Stimulated activated CD8-positive, alpha-beta memory T cell treated with anti-CD3 and anti-CD28 coated beads, Interleukin-12 subunit alpha, Interleukin-12 subunit beta, amount 100 ng/mL, for 4 hours (primary cell): Measurements from ENCODE around the gene MYO5C.

Experiments
- DNase-seq: peaks from one replicate; pipeline ENCODE4 v3.0.0-alpha.2; 2020; ENCODE audit warnings: low read depth

The MYO5C gene

DNA sequence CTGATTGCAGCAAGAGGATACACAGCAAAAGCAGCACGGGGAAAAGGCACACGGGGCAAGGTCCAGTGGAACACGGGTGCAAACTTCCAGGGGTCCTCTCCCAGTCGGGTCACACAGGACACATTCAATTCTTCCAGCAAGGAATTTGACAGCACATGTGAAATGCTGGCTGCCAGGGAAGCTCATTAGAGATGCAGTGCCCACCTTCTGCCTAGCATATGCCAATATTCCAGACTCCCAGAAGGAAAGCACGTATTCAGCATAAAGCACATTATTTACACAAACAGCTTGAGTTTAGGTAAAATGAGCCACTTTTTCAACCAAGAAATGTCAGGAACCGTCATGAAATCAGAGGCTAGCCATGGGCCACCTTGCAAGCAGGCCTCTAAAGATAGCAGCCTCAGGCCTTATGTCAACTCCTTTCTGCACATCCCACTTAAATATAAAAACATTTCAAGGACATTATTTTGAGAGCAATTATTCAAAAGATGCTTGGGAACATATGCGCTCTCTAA lies 19.3 kb downstream of the MYO5C start:
- DNase-seq = no peak

DNA sequence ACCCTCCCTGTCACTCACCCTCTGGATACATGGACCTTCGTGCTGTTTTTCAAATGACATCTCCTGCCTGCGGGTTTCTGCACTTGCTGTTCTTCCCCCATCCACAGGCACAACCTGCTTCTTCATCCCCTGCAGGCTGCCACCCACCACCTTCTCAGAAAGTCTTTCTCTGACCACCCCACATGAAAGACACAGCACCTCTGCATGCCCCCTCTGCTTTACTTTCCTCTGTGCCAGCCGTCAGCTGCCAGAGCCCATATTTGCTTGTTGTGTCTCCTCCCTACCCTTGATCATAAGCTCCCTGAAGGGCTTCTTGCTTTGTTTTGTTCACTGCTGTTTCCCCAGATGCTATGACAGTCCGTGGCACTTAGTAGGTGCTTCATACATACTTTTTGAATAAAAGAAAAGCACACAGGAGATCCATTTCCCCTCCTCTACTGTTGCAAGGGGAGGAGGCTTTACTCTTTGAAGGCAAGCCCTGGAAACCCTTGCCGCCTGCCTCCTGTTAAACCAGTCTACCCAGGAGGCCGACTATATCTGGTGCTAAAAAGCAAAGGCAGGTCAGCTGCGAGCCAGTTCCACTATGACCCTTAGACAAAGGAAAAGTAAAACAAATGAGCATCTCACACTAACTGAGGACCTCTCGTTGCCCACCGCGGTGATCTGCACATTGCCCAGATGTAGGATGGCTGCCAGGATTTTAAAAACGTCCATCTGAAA lies 31.9 kb downstream of the MYO5C start:
- no peak for DNase-seq

DNA sequence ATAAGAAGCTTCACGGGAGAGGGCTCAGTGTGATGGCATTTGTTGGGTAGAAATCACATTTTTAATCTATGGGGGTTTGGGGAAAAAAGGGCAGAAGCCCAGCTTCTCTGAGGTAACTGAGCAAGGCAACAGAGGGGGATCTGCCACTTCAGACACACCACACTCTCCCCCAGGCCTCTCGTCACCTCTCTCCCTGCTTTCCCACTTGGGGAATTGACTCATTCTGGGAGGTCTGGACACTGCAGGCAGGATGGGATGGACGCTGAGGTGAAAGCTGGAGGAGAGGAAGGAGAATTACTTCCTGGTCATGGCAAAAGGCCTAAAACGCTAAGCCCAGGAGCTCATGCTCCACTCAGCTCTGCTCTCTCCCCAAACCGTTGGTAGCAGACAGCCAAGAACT lies 33.2 kb downstream of the MYO5C start:
- no peak for DNase-seq

DNA sequence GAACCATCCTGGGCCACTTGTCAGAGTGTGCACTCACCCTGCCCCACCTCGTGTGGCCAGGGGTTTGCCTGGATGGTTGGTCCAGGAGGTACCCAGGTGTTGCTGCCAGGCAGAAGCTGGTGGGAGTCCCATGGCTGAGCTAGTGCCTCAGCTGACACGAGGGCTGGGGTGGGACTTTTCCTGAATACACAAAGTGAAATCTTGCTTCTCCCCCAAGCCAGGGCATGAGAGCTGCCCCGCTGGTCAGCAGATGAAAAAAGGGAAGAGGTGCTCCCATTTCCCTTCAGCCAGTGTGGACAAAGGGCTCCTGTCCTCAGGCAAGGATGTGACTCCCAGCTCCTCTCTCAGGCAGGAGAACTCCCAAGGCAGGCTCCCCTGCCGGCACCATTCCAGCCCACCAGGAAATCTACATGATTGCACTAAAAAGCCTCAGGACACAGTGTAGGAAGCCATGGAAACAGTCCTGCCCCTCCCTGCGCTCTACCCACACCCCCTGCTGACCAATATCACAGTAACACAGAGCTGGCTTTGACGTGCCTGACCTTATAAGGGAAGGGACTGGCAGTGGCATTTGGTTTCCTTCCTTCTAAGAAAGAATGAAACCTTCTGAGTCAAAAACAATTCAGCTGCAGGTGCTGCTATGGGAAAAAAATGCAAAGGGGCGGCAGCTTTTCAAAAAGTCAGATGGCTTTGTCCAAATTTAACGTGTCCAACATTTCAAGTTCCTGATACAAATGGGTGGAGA lies 33.9 kb downstream of the MYO5C start:
- DNase-seq = peak; percentile 6

DNA sequence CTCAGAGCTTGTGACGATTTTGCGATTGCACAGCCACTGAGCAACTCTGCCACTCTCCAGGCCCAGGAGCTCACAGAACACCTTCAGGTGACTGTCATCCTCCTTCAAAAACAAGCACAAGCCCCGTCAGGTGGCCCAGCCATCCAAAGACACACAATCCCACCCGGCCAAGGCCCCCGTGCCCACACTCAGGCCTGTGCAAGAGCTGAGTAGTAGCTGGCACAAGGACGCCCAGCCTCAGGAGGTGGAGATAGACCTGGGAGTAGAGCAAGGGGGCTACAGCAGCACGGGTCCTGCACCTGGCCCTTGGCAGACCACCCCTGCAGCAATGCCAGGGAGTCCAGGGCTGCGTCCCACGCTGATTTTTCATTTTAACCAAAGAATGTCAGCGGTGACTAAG lies 34.6 kb downstream of the MYO5C start:
- DNase-seq = no peak

DNA sequence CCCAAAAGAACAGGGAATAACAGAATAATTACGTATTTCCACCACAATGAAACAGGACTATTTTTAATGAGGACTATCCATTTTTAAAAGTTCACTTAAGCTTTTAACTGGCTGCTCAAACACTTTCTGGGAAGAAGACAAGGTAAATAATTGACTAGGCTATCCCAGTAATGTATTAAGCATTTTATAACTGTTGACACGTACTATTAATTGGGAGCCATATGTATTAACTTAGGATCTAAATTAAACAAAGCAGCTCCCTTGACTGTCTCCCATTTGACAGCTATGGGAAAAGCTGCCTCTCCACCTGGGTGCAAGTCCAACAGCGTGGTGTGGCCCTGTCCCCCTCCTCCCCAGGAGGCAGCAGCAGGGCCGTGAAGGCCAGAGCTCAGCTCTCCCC lies 36.1 kb downstream of the MYO5C start:
- no peak for DNase-seq

DNA sequence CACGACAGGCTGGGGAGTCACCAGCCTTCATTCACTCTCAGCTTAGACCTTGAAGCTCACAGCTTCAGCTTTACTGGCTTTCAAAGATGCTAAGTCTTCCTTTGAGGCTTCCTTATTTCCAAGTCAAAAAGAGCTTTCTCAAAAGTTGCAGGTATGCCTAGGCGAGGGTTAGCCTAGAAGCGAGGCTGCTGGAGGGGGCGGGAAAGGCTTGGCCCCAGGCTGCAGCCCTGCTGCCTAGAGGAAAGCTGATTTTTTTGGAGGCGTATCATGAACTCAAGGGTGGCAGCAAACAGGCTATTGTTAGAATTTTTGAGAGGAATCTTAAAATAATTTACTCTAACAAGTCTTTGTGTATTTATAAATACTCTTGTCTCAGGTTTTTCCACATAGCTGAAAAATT lies 37.1 kb downstream of the MYO5C start:
- no peak for DNase-seq

DNA sequence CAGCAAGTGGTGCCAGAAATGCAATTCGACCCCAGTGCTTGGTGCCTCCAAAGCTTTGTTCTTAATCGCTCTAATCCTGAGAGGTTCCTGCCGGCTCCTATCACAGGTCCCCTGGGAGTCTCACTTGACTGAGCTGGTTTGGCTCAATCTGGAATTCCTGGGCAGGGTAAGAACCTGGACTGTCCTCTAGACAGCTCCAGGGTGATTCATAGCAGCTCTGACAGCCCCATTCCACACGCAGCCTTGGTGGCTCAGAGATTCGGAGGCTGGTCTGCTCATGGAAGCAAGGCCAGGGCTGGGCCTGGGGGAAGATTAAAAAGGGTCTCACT lies 37.9 kb downstream of the MYO5C start:
- DNase-seq = no peak

DNA sequence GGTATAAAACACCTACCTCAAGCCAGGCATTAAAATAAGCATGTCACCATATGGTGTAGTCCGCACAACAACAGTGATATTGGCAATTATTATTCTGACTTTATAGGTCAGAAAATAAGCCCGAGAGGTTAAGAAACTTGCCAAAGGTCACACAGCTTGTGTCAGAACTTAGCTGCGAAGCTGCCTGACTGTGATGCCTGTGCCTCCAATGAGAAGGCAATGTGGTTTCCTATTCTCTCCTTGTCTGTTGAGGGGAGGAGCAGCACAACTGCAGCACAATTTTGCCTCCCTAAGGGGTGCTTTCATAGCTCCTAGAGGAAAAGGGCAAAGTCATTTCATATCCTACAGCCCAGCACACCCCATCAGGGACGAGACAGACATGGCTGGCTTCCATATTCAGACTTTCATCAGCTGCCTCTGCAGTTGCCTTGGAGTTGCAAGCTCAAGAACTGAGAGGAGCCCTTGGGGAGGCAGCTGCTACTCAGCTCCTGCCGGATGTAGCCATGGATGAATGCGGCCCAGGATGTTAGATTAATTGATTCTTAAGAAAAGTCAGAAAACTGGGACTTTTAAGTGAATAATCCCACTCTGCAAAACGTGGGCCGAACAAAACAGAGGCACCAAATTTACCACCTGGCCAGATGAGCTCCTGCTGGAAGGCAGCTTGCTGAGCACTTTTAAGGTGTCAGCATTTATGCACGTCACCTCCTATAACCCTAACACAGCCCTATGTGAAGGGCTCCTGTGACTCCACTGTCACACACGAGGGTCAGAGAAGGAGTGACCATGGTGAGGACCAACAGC lies 38.5 kb downstream of the MYO5C start:
- DNase-seq = no peak

DNA sequence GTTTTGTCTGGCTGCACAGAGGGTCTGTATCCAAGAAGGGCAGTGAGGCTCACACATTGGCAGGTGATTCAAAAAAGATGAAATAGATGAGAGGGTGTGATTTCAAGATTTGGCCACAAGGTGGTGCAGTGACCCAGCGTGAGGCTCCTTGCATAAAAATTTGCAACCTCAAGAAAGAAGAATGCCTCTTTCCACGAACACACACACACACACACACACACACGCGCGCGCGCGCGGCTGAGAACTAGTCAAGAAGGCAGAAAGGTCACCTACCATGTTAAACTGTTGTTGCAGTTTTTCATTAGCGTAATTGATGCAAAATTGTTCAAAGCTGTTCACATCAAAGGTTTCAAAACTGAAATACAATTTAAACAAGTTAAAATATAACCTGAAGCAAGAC lies 39.2 kb downstream of the MYO5C start:
- peak; percentile 32 for DNase-seq

DNA sequence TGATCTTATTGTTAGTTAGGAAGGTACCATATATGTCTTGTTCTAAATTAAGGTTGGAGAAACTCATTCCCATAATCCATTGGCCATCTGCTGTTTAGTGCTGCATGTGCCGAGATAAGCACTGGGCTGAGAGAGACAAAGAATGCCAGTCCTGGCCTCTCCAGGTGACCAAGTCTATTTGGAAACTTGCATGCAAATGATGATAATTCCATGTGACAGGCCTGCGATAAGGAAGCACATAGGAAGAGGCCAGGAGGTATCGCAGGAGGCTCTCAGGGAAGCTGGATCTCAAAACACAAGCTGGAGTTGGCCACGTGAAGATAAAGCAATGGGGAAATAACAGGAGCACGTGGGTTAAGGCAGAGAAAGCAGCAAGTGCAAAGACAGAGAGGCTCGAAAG lies 39.7 kb downstream of the MYO5C start:
- no peak for DNase-seq

DNA sequence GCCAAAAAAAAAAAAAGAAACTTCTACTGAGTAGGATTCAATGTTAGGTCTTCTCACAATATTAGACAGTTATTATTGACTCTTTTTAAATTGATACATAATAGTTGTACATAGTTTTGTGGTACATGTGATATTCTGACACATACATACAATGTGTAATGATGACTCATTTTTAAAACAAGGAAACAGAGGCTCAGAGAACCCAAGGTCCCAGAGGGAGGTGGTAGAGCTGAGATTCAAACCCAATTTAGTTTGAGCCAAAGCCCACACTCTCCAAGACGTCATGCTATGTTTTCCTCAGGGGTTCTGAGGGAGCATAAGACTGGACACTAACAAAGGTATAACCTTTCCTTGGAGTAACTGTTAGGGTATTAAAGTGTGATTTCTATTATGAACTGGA lies 40.6 kb downstream of the MYO5C start:
- DNase-seq = no peak

DNA sequence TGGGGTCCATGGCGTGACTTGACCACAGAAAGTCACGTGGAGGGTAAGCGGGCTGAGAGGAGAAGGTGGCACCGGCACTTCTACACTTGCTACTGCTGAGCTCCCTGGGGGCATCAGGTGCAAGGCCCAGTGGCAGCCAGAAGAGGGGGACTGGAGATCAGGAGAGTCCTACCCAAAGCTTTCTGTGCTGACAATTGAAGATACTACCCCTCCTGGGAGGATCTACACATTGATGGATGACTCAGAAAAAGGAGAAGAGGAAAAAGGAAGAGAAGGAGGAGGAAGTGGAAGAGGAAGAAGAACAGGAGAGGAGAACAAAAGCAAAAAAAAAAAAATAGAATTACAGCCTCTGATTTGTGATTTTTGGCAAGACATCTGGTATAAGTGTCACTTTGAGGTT lies 41.2 kb downstream of the MYO5C start:
- DNase-seq = no peak

DNA sequence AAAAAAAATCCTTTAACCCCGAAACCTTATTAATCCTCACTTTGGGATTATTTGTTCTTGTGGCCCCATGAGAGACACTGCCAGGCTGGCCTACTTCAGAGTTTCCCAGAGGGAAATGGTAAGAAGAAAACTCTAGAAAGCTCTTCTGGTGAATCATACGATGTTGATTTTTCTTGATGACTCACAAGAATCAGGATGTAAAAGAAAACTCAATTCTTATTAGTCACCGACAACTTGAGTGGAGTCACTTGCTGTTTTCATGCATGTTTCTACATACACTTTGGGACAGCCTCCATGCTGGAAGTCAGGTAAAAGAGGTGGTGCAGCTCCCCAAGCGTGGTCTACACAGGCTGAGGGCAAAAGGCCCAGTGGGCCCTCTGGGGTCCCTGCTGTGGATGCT lies 42.8 kb downstream of the MYO5C start:
- DNase-seq = no peak

DNA sequence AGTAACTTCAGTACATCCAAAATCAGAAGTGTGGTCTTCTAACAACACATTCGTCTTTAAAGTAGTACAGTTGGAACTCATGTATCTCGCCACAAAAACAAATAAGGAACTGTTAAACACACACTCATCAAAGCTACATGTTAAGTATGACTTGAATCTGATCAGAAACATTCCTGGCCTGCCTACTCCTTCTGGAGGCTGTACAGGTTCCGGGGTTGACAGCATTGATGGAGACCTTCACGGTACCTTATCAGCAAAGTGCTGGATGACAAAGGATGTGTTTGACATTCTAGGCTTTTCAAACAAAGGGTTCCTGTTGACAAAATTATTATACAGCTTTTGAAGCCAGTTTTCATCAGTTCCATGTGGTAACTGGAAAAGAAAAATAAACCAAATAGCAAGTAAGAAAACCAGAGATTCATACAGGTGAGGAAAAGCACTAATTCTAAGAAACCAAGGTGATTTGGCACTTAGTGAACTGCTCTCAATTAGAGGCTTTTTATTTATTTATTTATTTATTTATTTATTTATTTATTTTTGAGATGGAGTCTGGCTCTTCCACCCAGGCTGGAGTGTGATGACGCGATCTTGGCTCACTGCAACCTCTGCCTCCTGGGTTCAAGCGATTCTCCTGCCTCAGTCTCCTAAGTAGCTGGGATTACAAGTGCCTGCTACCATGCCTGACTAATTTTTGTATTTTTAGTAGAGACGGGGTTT lies 44.3 kb downstream of the MYO5C start:
- DNase-seq = no peak

DNA sequence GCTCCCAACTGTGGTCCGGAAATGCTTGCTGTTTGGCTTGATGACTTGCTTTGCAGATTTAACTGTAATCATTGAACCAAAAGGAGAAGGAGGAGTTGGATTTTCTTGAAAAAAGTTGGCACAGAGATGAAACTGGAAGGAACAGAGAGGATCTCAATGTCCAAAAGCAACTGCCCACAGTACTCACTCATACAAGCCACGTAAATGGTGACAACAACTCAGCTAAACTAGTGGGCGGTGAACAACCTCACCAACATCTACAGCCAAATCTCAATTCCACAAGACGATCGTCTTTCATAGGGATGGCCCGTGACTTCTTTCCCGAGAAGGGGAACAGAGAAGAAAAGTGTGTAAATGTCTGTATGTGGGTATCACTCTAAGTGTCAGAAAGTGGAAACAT lies 48.1 kb downstream of the MYO5C start:
- no peak for DNase-seq

DNA sequence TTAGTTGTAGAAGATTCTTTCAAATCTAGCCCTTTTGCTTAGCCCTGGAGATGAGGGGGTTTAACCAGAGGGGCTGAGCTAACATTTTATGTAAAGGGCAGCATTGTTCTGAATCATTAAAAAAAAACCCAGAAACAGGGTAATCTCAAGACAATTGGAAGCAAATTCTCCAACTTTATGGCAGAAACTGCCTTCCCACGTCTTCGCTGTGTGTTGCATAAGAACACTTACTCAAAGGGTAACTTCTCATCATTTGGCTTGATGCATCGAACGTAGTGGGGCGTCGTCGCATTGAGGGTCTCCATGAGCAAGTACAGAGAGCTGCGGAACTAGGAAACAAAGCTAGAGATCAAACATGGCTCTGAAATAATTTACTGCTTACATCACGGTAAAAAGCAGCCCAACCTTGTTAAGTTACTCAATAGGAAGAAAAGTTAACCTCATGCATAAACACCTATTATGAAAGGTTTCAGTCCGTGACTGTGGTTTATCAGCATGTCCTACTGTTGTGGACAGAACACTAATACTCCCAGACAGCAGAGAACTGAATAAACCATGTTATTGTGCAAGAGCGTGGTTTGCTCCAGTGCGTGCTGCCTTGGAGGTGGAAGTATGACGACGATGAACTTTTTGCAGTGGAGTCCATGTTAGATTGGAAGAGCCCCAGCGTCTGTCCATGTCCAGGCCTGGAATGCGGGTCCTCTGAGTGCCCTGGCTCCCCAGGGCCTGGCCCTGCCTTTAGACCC lies 48.7 kb downstream of the MYO5C start:
- no peak for DNase-seq

DNA sequence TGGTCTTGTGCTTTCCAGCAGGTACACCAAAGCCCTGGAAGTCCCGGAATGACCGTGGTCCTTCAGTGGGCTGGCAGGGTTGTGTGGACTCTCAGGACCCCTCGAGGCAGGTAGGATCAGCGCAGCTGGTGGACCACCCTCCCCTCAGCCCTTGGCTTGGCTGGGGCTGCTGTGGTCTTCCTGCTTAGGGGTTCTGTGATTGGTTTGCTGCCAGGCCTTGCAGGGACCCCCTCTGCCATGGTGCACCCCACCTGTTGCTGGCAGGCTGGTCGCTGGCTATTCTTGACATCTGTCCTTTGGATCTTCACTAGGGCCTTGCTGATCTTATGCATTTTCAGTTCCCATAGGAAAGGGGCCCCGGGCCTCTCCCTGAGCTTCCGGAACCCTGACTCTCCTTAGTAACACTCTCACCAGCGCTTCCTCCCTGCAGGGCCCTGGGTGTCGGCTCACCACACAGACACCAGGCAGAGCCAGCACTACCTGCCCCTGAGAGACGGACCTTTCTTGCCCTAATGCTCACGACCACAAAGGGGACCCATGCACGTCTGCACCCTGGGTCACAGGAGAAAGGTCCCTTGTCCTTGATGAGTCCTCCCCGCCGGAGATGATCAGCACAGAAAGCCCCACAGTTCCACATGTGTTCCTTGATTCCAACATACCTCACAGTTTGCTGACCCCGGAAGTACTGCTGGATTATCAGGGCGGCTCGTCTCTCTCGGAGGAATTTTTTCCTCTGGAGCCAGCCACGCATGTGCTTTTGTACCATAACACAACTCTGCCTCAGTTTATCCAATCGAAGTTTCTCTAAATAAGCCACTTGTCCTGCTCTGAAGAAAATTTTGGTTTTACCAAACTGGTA lies 51.7 kb downstream of the MYO5C start:
- no peak for DNase-seq

DNA sequence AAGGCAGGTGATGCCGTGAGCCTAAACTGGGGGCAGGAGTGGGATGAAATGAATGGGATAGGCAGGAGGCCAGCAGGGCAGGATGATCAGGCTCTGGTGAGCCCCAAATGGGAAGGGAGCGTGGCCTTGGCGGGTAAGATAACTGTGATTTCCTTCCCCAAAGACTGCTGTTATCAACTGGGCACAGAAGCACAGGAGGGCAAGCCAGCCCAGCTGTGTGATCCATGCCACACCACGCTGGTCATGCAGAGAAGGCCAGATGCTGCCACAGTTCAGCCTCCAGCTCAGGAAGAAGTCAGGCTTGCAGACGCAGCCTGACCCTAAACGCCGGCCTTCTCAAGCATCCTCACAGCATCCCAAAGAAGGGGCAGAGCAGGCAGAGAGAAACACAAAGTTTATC lies 52.3 kb downstream of the MYO5C start:
- no peak for DNase-seq

DNA sequence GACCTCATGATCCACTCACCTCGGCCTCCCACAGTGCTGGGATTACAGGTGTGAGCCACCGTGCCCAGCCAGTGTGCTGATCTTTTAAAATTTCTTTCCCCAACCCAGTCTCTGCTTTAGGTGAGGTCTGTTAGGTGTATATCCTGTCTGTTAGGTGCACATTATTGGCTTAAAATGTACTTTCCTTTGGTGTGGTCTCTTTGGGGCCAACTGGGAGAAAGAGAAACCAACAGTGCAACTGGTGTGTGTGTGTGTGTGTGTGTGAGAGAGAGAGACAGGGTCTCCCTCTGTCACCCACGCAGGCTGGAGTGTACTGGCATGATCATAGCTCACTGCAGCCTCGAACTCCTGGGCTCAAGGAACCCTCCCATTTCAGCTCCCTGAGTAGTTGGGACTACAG lies 54.1 kb downstream of the MYO5C start:
- no peak for DNase-seq

DNA sequence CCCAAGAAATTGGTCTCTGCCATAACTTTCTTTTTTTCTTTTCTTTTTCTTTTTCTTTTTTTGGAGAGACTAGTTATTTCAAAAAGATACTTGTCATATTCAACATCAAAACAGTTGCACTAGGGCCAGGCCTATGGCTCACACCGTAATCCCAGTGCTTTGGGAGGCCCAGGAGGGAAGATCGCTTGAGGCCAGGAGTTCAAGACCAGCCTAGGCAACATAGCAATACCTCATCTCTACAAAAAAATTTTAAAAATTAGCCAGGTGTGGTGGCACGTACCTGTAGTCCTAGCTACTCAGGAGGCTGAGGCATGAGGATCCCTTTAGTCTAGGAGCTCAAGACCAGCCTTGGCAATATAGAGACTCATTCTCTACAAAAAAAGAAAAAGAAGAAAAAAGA lies 55.4 kb downstream of the MYO5C start:
- no peak for DNase-seq
